GM21447 (cell line): ENCODE results near the gene CYP39A1.

Experiments
- ATAC-seq: cut with Tn5 transposase; IDR thresholded peaks from one replicate; pipeline ENCODE4 v1.9.1; 2021; ENCODE audit not compliant: unreplicated experiment

Gene CYP39A1

GRCh38 chr6:46517202-46517601, 135.4 kb downstream of the CYP39A1 start:
- no peak for ATAC-seq

- ATAC-seq = no peak
These were observed 139.1 kb downstream of the CYP39A1 start for GRCh38 chr6:46513533-46513932.

- ATAC-seq = no peak
These were observed 141.3 kb downstream of the CYP39A1 start for GRCh38 chr6:46511320-46511719.

GRCh38 chr6:46510651-46511050, 142.0 kb downstream of the CYP39A1 start:
- no peak for ATAC-seq

- ATAC-seq = no peak
These were observed 142.6 kb downstream of the CYP39A1 start for GRCh38 chr6:46509981-46510510.

DNA sequence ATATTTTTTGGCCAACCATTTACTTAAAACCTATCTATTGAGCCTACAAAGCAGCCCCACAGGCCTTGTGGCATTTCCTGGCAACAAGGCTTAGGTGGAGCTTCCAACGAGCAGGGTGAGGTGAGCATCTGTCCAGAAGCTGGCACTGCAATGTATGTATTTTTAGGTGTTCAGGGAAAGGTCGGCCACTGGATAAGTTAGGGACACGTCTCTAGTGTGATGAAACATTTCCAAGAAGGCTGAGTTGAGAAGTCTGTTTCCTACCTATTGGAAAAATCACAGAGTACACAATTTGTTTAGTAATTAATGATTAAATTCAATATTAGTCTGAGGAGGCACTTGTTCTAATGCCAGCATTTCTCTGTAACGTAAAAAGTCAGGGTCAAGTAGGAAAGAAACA, 143.6 kb downstream of the CYP39A1 start:
- ATAC-seq = no peak

- ATAC-seq = no peak
These were observed 145.2 kb downstream of the CYP39A1 start for GRCh38 chr6:46507426-46507825.

DNA sequence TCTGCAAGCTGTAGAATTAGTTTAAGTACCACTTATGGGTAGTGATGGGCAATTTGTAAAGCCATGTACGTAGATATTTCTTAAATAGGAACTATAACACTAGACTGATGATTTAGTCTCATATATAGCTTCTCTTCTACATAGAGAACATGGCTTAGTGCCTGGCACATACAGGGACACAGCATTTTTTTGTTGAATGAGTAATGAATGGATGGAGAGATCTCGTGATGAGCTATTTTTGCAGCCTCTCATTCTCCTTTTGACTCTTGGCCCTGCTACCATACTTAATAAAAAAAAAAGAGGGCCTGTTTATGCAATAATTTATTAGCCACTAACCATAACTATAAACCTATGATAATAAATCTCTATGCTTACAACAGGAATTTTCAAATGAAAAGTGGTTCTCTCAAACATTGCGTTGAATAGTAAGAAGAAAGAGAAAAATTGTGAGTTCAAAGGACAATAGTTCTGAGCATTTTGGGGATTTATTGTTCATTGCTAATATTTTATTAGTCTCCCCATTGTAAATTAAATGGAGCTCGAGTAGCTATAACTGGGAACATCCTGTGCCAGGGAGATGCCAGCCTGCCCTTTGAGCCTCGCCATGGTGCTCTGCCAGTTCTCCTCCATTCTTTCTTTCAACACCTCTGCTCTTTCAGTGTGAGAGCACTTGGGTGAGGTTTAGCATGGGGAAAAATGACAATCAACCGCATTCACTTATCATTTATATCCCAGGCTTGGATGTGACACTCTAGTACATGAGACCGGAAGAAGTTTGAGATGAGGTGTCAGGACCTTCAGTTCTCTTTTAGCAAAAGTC, 146.7 kb downstream of the CYP39A1 start:
- no peak for ATAC-seq

- ATAC-seq = no peak
These were observed 148.4 kb downstream of the CYP39A1 start for GRCh38 chr6:46504242-46504641.

- no peak for ATAC-seq
These were observed 150.0 kb downstream of the CYP39A1 start for GRCh38 chr6:46502486-46503119.

- no peak for ATAC-seq
These were observed 151.2 kb downstream of the CYP39A1 start for GRCh38 chr6:46501136-46502089.

DNA sequence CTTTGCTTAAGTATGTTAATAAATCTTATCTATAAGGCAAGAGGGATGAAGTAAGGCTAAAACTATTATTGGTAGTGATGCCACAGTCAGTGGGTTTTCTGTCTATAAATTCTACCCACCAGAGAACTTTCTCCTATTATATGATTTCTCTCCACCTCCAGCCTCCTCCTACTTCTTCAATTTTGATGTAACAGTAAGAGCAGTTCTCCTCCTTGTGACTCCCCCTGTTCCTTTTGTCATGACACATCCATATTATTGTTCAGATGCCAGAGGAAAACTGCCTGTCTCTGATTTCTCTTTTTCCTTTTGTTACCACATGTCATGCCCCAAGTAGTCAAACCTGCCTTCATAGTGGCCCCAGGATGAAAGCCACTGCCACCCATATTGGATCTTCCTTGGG, 152.2 kb downstream of the CYP39A1 start:
- no peak for ATAC-seq
